HG03139 (cell line): Measurements from ENCODE around the gene DMAC1.

Experiments
- ATAC-seq: cut with Tn5 transposase; IDR thresholded peaks from one replicate; pipeline ENCODE4 v1.9.1; 2021; ENCODE audit not compliant: unreplicated experiment

The DMAC1 gene

DNA sequence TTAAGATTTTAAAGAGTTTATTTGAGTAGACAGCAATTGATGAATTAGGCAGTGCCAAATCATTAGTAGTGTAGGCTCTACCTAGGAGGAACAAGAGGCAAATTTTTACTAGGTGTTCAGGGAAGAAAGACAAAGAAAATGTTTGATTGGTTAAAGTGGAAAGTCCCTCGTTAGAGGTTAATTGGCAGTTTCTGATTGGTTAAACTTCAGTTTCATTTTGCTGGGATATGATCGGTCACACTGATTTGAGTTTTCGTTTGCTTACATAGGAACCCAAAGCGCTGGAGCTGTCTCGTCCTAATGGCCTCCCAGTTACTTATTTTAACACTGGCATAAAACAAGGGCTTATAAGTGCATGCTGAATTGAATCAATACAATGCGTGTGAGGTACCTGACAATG lies 15.1 kb downstream of the DMAC1 start:
- no peak for ATAC-seq

DNA sequence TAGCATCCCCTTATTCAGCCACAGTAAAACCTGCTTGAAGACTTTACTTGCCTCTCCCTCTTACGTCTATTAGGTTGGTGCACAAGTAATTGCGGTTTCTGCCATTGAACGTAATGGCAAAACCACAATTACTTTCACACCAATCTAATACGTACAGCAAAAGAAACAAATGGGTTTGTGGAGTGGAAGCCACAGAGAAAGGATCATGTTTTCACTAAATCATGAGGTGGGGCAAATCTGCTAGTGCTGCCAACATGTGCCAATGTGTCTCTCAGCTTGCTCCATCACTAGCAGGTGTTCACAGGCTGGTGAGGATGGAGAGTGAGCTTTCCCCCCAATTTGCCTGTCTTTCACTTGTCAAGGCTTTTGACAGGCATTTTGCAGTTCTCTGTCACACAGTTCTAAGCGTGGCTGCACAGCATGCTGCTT lies 15.9 kb downstream of the DMAC1 start:
- ATAC-seq = no peak

DNA sequence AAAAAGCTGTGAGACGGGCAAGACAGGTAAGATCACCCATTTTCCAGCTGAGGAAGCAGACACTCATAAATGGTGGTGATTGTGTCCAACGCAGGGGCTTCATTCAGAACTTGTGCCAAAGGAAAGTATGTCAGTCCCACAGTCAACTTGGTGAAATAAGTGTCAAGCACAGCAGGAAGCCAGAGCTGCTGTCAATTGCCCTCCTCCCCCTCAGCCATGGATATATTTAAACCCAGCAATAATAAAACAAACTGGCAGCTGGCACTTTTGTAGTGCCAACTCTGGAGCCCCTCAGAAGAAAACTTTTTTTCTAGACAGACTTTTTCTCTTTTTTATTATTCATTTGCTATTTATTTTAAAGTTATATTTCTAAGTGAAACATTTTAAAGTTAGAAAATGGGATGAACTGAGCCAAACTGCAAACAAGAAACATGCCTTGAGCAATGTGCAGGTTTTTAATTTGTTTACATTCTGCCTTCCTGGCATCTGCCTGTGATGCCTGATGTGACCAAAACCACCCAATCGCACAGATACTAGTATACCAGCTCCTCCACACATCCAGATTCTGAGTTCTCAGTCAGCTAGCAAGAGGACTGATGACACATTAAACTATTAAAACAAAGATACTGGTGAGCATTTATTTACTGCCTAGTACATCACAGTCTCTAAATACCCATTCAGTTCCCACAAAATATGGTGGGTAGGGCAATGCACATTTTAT lies 17.0 kb downstream of the DMAC1 start:
- ATAC-seq = no peak

DNA sequence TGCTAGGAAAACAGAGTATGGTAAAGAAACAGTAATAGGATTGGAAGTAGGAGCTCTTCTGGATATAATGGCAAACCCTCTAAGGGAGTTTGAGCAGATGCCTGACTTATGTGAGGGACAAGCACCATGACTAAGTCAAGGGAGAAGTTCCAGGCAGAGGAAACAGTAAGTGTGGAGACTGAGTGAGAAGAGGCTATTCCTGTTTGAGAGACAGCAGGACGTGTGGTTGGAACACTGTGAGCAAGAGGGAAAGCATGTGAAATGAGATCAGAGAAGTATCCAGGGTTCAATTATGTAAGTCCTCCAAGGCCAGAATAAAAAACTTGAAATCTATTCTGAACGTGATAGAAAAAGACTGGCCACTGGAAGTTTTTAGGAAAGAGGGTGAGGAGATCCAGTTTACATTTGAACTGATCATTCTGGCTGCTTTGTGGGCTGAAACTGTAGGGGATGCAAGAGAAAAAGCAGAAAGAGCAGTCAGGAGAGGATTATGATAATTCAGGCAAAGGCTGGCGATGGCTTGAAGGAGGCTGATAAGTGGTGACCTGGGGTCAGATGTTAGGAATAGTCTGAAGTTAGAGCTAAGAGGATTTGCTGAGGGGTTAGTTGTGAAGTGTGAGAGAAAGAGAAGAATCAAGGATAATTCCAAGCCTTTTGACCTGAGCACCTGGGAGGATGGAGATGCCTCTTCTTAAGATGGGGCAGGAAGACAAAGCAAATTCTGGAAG lies 19.2 kb downstream of the DMAC1 start:
- no peak for ATAC-seq

DNA sequence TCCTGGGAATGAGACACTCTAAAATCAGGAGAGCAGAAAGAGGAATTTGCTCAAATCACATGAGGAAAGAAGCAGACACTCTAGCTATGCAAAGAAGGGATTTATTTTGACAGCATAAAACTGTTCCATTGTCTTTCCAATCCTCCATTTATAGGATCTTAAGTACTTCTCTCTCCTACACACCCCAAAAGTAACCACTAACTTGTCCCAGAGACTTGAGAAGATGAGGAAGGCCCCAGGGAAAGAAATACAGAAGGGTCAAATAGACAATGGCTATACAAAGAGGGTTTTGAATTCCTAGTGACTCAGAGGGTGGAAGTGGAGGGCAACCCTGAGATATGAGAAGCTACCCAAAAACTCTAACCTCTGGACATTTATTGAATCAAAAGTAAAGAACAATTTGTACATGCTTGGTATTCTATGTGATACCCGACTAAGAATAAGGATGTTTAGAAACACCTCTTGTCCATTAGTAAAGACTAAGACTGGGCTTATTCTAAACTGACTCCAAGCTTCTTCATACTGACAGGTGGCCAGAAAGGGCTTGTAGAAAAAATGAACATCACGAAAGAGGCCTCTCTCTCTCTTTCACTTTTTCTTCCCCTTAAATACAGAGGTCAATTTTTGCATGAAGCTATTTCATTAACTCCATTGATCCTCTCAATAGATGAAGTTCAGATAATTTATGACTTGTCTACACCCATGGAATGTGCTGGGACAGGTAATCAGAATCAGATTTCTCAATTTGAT lies 20.6 kb downstream of the DMAC1 start:
- no peak for ATAC-seq

DNA sequence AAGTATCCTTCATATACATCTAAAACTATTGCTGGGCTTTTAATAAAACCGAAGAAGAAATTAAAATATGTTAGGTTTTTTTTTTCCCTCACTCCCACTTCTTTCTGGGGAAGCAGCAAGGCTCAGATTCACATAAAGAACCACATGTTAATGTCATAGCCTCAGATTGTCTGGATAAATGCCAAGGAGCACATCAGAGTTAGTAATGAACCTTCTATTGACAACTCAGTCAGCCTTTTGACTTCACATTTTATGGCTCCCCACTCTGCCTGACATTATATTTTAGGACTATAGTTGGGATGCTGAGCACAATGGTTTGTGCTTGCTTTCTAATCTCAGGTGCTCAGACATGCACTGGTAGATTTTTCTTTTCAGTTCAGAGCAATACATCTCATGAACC lies 21.8 kb downstream of the DMAC1 start:
- no peak for ATAC-seq

DNA sequence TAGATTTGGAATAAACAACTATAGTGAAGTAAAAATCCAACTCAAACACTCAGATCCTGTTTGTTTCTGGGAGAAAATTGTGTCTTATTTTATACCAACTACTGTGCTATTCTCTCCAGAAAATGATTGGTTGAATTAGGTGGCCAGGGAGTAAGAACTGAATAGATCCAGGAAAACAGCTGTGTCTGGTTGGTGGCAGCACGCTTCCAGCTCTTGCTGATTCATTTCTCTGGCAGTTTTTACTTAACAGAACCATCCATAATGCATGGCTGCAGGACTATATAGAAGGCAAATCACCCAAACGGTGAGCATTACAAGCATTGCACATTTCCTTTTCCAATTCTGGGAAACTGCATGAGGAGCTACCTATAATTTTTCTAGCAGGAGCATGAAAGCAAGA lies 29.5 kb downstream of the DMAC1 start:
- no peak for ATAC-seq

DNA sequence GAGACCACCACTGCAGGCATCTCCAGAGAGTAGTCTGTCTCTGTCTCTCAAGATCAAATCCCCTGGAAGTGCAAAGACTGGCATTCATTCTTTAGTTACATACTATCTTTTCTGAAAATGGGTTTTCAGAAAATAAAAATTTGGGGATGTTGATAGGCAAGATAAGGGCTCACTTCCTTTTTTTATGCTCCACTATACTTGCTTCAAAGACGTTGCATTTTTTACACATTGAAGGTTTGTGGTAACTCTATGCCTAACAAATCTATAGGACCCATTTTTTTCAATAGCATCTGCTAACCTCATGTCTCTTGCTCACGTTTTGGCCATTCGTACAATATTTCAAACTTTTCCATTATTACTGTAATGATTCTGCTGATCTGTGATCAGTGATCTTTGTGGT lies 37.0 kb downstream of the DMAC1 start:
- no peak for ATAC-seq

DNA sequence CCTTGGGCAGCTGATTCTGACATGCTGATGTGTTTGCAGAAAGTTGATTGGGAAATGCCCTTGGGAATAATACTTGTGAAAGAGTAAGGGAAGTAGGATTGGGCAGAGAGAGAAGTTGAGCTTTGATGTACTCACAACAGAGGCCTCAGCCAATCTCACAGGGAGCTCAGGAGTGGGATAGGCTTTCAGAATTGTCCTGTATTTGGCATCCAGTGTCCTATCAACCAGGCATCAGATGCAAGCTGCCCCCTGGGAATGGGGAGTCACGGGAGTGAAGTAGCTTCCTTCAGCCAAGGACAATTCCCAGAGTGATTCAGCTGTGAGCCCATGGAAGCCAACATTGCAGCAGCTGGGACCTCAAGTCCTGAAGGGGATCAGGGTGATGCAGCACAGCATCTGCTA lies 39.6 kb downstream of the DMAC1 start:
- no peak for ATAC-seq

DNA sequence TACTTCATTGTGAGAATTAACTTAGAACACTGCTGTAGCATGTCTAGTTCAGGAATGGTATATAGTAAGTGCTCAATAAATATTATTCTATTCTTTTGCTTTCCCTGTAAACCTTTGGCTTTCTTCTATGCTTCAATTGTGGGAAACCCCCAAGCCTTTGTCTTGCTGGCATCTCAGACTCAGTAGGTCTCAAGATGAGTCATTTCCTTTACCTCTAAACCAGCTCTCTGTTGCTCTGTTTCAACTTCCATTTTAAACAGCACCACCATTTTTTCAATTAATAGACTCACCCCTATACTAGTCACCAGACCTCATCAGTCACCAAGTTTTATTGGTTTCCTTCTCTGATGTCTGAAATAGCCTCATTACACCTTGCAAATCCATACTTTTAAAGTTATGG lies 43.5 kb downstream of the DMAC1 start:
- peak; percentile 99 for ATAC-seq

DNA sequence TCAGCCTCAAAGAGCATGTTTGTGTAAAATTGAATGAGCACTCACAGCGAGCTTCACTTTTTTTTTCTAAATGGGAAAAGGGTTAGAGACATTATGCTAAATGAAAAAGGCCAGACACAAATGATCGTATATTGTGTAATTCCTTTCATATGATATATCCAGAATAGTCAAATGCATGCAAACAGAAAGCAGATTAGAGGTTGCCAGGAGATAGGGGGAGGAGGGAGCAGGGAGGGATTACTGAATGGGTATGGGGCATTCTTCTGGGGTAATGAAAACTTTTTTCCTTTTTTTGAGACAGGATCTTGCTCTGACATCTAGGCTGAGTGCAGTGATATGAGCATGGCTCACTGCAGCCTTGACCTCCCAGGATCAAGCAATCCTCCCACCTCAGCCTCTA lies 47.1 kb downstream of the DMAC1 start:
- ATAC-seq = no peak
